Neural progenitor cell (in vitro differentiated cells): ENCODE results near the gene PRM2.

Source experiments
- EZH2 ChIP-seq: fragments of 200-600 bp; sonication (generic); IDR thresholded peaks from 2 replicates; pipeline ENCODE4 v1.6.1; 2017; ENCODE audit warnings: antibody characterized with exemption, mild to moderate bottlenecking, moderate library complexity
- EZH2phosphoT487 ChIP-seq: fragments of 200-600 bp; sonication (generic); IDR thresholded peaks from 2 replicates; pipeline ENCODE4 v1.6.1; 2017; ENCODE audit warnings: antibody characterized with exemption
- TF ChIP-seq, protein P1 (sequence below): fragments of 200-600 bp; sonication (generic); IDR thresholded peaks from 2 replicates; pipeline ENCODE4 v1.5.1; 2017; ENCODE audit warnings: antibody characterized with exemption, mild to moderate bottlenecking

DNA sequence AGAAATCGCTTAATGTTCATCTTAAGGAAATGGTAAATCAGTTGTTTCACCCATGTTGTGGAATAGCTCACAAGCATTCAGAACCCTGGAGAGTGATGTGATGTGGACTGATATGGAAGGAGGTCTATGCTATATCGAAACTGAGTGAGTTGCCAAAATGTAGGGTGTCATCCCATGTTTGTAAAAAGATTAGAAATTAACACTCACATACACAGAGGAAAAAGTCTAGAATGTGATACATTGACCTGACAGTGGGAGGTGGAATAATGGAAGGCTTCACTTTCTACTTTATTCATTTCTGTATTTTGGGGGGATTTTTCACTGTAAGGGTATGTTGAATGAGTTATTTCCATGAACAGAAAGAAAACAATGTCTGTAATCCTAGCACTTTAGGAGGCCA is 9.6 kb upstream of the PRM2 start:
- TF ChIP-seq, protein P1, sequence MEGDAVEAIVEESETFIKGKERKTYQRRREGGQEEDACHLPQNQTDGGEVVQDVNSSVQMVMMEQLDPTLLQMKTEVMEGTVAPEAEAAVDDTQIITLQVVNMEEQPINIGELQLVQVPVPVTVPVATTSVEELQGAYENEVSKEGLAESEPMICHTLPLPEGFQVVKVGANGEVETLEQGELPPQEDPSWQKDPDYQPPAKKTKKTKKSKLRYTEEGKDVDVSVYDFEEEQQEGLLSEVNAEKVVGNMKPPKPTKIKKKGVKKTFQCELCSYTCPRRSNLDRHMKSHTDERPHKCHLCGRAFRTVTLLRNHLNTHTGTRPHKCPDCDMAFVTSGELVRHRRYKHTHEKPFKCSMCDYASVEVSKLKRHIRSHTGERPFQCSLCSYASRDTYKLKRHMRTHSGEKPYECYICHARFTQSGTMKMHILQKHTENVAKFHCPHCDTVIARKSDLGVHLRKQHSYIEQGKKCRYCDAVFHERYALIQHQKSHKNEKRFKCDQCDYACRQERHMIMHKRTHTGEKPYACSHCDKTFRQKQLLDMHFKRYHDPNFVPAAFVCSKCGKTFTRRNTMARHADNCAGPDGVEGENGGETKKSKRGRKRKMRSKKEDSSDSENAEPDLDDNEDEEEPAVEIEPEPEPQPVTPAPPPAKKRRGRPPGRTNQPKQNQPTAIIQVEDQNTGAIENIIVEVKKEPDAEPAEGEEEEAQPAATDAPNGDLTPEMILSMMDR = no peak
- TF ChIP-seq EZH2 = no peak
- TF ChIP-seq EZH2phosphoT487 = no peak
